Measurements from ENCODE around the gene SPATA31E1.

DNA sequence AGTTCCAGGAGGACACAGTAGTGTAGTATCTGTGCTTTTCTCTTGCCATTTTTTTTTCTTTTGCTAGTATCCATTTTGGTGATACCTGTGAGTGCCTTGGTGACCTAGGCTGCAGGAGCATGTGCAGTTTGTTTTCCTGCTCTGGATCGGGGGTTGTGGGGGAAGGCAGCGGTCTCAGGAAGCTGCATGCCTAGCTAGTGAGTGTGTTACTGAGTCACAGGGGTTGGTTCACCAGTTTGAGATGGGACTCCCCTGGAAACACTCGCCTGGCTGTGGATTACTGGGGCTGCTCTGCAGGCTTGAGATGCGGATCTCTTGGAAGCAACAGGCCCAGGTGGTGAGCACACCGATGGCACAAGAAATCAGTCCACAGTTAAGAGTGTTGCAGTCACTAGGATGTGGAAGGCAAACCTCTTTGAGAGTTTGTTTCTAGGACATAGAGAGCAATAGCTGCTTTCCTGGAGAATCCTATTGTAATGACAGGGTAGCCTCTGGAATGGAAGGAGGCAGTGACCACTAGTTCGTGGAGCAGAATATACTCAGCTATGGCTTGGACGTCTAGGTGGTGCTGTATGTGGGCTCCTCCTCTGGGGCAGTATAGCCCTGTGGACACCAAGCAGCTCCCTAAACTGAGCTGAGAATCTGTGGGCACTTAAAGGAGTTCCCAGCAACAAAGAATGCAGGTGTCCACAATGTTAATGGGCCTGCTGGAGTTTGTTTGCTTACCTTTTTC is 20.0 kb upstream of the SPATA31E1 start:
- TF ChIP-seq POLR2AphosphoS5 (IDR thresholded peaks at IDR 0.05; ENCODE audit: low read depth, low read length), result no peak
- TF ChIP-seq, protein P1, sequence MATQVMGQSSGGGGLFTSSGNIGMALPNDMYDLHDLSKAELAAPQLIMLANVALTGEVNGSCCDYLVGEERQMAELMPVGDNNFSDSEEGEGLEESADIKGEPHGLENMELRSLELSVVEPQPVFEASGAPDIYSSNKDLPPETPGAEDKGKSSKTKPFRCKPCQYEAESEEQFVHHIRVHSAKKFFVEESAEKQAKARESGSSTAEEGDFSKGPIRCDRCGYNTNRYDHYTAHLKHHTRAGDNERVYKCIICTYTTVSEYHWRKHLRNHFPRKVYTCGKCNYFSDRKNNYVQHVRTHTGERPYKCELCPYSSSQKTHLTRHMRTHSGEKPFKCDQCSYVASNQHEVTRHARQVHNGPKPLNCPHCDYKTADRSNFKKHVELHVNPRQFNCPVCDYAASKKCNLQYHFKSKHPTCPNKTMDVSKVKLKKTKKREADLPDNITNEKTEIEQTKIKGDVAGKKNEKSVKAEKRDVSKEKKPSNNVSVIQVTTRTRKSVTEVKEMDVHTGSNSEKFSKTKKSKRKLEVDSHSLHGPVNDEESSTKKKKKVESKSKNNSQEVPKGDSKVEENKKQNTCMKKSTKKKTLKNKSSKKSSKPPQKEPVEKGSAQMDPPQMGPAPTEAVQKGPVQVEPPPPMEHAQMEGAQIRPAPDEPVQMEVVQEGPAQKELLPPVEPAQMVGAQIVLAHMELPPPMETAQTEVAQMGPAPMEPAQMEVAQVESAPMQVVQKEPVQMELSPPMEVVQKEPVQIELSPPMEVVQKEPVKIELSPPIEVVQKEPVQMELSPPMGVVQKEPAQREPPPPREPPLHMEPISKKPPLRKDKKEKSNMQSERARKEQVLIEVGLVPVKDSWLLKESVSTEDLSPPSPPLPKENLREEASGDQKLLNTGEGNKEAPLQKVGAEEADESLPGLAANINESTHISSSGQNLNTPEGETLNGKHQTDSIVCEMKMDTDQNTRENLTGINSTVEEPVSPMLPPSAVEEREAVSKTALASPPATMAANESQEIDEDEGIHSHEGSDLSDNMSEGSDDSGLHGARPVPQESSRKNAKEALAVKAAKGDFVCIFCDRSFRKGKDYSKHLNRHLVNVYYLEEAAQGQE (IDR thresholded peaks at IDR 0.05; ENCODE audit: insufficient read depth in 1 of 2, low read depth in 2 of 2, low read length in 2 of 2), result no peak

Data from PFSK-1 (cell line).